Suprapubic skin (tissue), 3 donors: ENCODE measurements around the gene UQCRC1.

Experiments used
- CTCF ChIP-seq, 2 donors: fragments of 200-600 bp in 1 of 2; fragments of 450-650 bp in 1 of 2; sonication (generic) in 1 of 2; IDR thresholded peaks; one replicate each; pipeline ENCODE4 v1.5.1; 2016 to 2019; ENCODE audit warnings: antibody characterized with exemption in 2 of 2, mild to moderate bottlenecking in 1 of 2, moderate library complexity in 1 of 2
- POLR2A ChIP-seq, 2 donors: fragments of 450-650 bp; IDR thresholded peaks; one replicate each; pipeline ENCODE4 v1.6.1; 2017; ENCODE audit warnings: antibody characterized with exemption in 2 of 2, mild to moderate bottlenecking in 2 of 2, moderate library complexity in 2 of 2

DNA sequence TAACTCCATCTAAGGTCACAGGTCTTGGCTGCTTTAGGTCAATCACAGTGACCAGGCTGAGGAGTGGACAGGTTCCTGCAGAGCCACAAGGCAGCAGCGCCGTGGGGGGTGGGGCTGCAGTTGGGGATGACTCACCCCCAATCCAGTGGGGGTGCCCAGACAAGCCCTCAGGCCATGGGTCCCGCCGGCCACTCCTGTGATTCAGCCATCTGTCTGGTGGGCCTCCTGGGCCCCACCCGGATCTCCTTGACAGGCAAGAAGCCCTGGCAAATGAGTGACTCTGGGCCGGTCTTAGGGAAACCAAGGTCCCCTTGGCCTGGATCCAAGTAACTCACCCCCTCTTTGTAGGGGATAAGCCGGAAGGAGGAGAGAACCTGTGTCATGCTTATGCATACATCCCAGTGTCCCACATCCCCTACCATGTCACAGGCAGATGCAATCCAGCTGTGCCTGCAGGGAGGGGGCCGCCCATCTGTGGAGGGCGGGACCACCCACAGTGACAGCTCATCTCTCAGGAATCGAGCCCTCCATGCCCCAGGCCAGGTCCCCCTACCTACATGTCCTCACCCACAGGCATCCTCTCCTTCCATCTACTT, 13.8 kb downstream of the UQCRC1 start:
- no peak for TF ChIP-seq POLR2A (IDR thresholded peaks at IDR 0.05)
- no peak for TF ChIP-seq CTCF (IDR thresholded peaks at IDR 0.05)
